ENCODE data around the gene TRIO. TPM values are rescaled to one million over a fixed set of nuclear protein-coding genes. Genes with fewer than 3 reads are reported as not detected.

TRIO gene
- polyA plus RNA-seq, 3 donors = 1.7 to 45.8 (median 2.1) TPM

DNA sequence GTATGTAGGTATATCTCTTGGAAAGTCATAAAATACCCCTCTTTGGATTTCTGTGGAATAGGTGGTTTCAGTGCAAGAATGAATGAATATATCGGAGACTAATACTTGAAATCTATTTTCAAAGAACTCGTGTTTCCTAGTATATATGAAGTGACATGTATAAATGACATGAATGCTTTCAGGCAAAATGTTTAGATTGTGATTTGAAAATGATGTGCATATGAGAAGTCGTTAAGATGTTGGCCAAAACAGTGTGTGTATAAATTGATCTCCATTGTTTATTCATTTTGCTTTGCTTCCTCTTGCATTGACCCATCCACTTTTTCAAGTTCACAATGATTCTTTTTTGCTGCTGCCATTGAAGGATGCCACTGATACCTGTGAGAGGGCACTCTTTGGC lies 8.3 kb downstream of the TRIO start:
- Histone ChIP-seq H3K9ac (ENCODE audit: insufficient read depth, low read length, poor library complexity, severe bottlenecking) (no peak overlapping the region), H3K4me1 (ENCODE audit: control insufficient read depth in 1 of 2, insufficient read depth in 2 of 2, low read length in 2 of 2) (peaks cover 32% of the 10 kb centered on the region in 2 donors), H3K27me3 (ENCODE audit: control insufficient read depth in 2 of 2, insufficient read depth in 2 of 2, low read length in 2 of 2) (no peaks in the 10 kb centered on the region), H4K20me1 (ENCODE audit: insufficient read depth, low read length) (peaks cover 97% of the 10 kb centered on the region), H3K4me3 (replicated peaks in 1 of 3; ENCODE audit: low read depth in 2 of 3, low read length in 3 of 3) (no peak overlapping the region), H2AFZ (ENCODE audit: insufficient read depth, low read depth, low read length, poor library complexity, severe bottlenecking) (no peak overlapping the region), H3K4me2 (replicated peaks; ENCODE audit: extremely low read depth, low read length, poor library complexity, severe bottlenecking) (no peak overlapping the region), H3K36me3 (replicated peaks in 1 of 2; ENCODE audit: control insufficient read depth in 1 of 2, insufficient read depth in 2 of 2, low read length in 2 of 2) (no peaks in the 10 kb centered on the region), H3K27ac (ENCODE audit: low read depth in 1 of 2, low read length in 2 of 2) (no peak overlapping the region), H3K9me3 (replicated peaks in 1 of 2; ENCODE audit: control insufficient read depth in 1 of 2, insufficient read depth in 1 of 2, low read length in 2 of 2) (no peaks in the 10 kb centered on the region), H3K79me2 (ENCODE audit: insufficient read depth, low read length) (peaks cover 96% of the 10 kb centered on the region)
- WGBS (ENCODE audit: insufficient coverage) = 100% methylated on average over 1 of the region's 3 CpGs
- Mint-ChIP-seq H3K4me3 (no peak overlapping the region), H3K9me3 (no peaks in the 10 kb centered on the region), H3K27me3 (ENCODE audit: low read depth in 3 of 3) (no peaks in the 10 kb centered on the region), H3K27ac (no peak overlapping the region), H3K4me1 (peaks cover 27% of the 10 kb centered on the region), H3K36me3 (peaks cover 0 to 8% of the 10 kb centered on the region in 2 donors)
- TF ChIP-seq, protein P1, sequence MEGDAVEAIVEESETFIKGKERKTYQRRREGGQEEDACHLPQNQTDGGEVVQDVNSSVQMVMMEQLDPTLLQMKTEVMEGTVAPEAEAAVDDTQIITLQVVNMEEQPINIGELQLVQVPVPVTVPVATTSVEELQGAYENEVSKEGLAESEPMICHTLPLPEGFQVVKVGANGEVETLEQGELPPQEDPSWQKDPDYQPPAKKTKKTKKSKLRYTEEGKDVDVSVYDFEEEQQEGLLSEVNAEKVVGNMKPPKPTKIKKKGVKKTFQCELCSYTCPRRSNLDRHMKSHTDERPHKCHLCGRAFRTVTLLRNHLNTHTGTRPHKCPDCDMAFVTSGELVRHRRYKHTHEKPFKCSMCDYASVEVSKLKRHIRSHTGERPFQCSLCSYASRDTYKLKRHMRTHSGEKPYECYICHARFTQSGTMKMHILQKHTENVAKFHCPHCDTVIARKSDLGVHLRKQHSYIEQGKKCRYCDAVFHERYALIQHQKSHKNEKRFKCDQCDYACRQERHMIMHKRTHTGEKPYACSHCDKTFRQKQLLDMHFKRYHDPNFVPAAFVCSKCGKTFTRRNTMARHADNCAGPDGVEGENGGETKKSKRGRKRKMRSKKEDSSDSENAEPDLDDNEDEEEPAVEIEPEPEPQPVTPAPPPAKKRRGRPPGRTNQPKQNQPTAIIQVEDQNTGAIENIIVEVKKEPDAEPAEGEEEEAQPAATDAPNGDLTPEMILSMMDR (IDR thresholded peaks at IDR 0.05) = no peak
- DNase-seq = no peak
- intact Hi-C loops (cut with micrococcal nuclease) = loop anchor here in 1 of 2 donors (10.0 kb wide), 1 partner anchor 103 kb away; no protein-coding TSS in a partner anchor

DNA sequence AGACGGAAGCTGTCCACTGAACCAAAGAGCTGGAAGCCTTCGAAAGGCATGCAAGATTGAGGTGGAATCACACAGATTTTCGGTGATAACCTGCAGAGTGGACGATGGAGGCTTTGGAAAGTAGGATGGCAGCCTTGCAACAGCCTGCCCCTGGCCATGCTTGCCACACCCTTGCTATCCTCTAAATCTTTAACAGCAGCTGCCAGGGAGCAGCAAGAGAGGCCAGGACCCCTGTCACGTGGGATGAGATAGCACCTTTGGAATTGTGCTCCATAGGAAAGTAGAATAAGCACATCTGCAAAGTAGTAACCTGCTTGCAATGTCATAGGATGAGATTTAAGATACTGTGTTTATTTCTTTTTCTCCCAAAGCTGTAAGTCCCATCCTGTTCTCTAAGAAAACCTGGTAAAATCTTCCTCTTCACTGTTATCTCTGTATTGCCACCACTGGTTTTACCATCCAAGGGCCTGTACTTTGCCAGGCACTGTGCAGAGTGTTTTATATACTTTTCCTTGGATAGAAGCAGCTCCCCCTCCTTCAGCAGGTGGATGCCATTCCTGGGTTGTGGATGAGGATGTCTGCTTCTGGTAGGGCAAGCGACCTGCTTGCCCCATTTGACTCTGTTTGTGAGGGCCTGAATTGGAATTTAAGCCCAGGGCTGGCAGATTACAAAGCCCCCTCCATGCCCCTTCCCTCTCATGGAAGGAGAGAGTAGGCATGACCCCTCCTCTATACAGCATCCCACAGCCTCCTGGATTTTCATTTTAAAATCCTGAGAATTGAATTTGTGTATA lies 10.1 kb downstream of the TRIO start:
- Histone ChIP-seq H3K9ac (ENCODE audit: insufficient read depth, low read length, poor library complexity, severe bottlenecking) (no peak overlapping the region), H3K27me3 (ENCODE audit: control insufficient read depth in 2 of 2, insufficient read depth in 2 of 2, low read length in 2 of 2) (no peaks in the 10 kb centered on the region), H3K9me3 (replicated peaks in 1 of 2; ENCODE audit: control insufficient read depth in 1 of 2, insufficient read depth in 1 of 2, low read length in 2 of 2) (no peaks in the 10 kb centered on the region), H3K27ac (ENCODE audit: low read depth in 1 of 2, low read length in 2 of 2) (no peak overlapping the region), H4K20me1 (ENCODE audit: insufficient read depth, low read length) (peaks cover 97% of the 10 kb centered on the region), H3K36me3 (replicated peaks in 1 of 2; ENCODE audit: control insufficient read depth in 1 of 2, insufficient read depth in 2 of 2, low read length in 2 of 2) (no peaks in the 10 kb centered on the region), H3K79me2 (ENCODE audit: insufficient read depth, low read length) (peaks cover 96% of the 10 kb centered on the region), H3K4me3 (replicated peaks in 1 of 3; ENCODE audit: low read depth in 2 of 3, low read length in 3 of 3) (no peak overlapping the region), H2AFZ (ENCODE audit: insufficient read depth, low read depth, low read length, poor library complexity, severe bottlenecking) (no peak overlapping the region), H3K4me1 (ENCODE audit: control insufficient read depth in 1 of 2, insufficient read depth in 2 of 2, low read length in 2 of 2) (peaks cover 39 to 42% of the 10 kb centered on the region in 2 donors), H3K4me2 (replicated peaks; ENCODE audit: extremely low read depth, low read length, poor library complexity, severe bottlenecking) (no peak overlapping the region)
- 93% methylated on average over 3 of the region's 6 CpGs for WGBS (ENCODE audit: insufficient coverage)
- no peak overlapping the region for H3K4me3 Mint-ChIP-seq
- no peak for DNase-seq
- peaks cover 23% of the 10 kb centered on the region for H3K4me1 Mint-ChIP-seq
- no peaks in the 10 kb centered on the region for H3K9me3 Mint-ChIP-seq
- H3K27me3 Mint-ChIP-seq (ENCODE audit: low read depth in 3 of 3) = no peaks in the 10 kb centered on the region
- peak overlapping the region in 4 of 7 donors; percentile 24 to 84 (median 48) for H3K27ac Mint-ChIP-seq
- H3K36me3 Mint-ChIP-seq = peaks cover 2 to 10% of the 10 kb centered on the region in 2 donors
- TF ChIP-seq, protein P1 (IDR thresholded peaks at IDR 0.05) = no peak
- intact Hi-C loops (cut with micrococcal nuclease) = loop anchor here in 1 of 2 donors (2.0 to 10.0 kb wide), 2 partner anchors 16 to 102 kb away; no protein-coding TSS in a partner anchor

All from CD14-positive monocyte (primary cell).